GM13976 (cell line): Measurements from ENCODE around the gene PCGF6.
A peak's percentile ranks its signal among the peaks of the same experiment; 100 is the strongest.
"Not testable (repeated sequence)": the region's sequence is repeated elsewhere in the genome, so short reads cannot be mapped to it uniquely, and the experiment has no call there.

ENCODE experiments used
- DNase-seq: peaks from one replicate; pipeline ENCODE4 v3.0.0; 2012; ENCODE audit warnings: low spot score
- in situ Hi-C: fragments of 300-500 bp; cut with MboI; formaldehyde crosslinking; loops from one replicate; pipeline ENCODE4 v1.12.0; 2022; ENCODE audit warnings: low sequenced_read_pairs, mixed read lengths, inconsistent platforms; ENCODE audit not compliant: unreplicated experiment
- TF ChIP-seq, protein P1 (sequence below): IDR thresholded peaks from 2 replicates; pipeline ENCODE4 v1.5.1; 2012; ENCODE audit warnings: borderline replicate concordance, mild to moderate bottlenecking; ENCODE audit not compliant: insufficient read depth; ENCODE audit errors: extremely low read depth, missing control alignments, control extremely low read depth

Gene PCGF6

DNA sequence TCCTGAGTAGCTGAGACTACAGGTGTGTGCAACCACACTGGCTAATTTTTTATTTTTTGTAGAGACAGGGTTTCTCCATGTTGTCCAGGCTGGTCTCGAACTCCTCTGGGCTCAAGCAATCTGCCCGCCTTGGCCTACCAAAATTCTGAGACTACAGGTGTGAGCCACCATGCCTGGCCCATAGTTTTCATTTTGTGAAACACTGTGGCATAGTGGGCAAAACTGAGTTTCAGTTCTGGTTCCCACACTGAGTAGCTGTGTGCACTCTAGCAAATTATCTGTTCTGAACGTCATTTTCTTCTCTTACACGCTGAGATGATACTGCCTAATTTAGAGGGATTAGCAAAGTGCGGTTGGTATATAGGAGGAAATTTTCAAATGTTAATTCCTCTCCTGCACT is 31.8 kb upstream of the PCGF6 start:
- TF ChIP-seq, protein P1, sequence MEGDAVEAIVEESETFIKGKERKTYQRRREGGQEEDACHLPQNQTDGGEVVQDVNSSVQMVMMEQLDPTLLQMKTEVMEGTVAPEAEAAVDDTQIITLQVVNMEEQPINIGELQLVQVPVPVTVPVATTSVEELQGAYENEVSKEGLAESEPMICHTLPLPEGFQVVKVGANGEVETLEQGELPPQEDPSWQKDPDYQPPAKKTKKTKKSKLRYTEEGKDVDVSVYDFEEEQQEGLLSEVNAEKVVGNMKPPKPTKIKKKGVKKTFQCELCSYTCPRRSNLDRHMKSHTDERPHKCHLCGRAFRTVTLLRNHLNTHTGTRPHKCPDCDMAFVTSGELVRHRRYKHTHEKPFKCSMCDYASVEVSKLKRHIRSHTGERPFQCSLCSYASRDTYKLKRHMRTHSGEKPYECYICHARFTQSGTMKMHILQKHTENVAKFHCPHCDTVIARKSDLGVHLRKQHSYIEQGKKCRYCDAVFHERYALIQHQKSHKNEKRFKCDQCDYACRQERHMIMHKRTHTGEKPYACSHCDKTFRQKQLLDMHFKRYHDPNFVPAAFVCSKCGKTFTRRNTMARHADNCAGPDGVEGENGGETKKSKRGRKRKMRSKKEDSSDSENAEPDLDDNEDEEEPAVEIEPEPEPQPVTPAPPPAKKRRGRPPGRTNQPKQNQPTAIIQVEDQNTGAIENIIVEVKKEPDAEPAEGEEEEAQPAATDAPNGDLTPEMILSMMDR = no peak
- no peak for DNase-seq
- in situ Hi-C loops = no loop called here

DNA sequence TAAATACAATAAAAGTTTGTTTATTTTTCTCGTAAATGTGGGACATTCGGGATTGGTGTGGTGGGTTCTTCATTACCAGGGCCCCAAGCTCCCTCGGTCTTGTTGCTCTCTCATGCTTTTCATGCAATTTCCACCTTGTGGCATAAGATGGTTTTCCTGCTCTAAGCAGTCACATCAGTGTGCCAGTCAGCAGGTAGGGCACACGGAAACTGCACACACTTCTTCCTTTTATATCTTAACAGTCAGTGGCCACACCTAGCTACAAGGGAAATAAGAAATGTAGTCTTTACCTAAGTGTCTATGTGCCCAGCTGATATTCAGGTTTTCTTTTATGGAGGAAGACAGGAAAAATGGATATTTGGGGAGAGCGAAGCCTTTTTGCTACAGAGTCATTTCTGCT is 23.3 kb upstream of the PCGF6 start:
- no peak for DNase-seq
- TF ChIP-seq, protein P1 = no peak
- in situ Hi-C loops = no loop called here

DNA sequence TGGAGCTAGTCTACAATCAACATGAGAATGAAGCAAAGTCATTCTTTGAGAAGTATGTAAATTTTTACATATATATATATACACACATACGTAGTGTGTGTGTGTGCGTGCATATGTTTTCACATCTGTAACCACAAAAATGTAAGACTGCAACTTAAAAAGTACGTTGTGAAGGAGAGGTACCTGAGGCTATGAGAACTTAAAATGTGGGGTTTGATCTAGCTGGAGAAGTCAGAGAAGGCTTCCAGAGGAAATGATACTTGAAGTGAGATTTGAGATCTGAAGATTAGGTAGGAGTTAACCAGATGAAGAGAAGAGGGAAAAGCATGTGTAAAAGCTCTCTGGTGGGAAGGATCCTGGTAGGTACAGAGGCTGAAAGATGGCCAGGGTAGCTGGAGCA is 22.6 kb upstream of the PCGF6 start:
- TF ChIP-seq, protein P1 = no peak
- DNase-seq = peak; percentile 53
- in situ Hi-C loops = no loop called here

DNA sequence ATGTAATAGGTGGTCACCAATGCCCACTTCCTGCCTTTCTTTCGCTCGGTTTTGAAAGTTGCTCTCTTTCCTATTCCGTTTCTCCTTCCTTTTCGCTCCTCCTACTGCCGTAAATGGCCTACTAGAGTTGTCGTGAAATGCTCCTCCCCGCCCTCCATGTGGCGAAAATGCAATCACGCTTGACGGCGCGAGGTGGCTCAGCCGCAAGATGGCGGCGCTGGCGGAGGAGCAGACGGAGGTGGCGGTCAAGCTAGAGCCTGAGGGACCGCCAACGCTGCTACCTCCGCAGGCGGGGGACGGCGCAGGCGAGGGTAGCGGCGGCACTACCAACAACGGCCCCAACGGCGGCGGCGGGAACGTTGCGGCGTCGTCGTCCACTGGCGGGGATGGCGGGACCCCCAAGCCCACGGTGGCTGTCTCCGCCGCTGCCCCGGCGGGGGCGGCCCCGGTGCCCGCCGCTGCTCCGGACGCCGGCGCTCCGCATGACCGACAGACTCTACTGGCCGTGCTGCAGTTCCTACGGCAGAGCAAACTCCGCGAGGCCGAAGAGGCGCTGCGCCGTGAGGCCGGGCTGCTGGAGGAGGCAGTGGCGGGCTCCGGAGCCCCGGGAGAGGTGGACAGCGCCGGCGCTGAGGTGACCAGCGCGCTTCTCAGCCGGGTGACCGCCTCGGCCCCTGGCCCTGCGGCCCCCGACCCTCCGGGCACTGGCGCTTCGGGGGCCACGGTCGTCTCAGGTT is 17.0 kb upstream of the PCGF6 start, which contains the start of gene TAF5:
TAF5 (plus strand) TSS at position 195 of the 737 bp plus-strand sequence; CDS start at position 209, 14 bp downstream.
- DNase-seq = peak; percentile 91
- in situ Hi-C loops = no loop called here
- TF ChIP-seq, protein P1 = no peak

DNA sequence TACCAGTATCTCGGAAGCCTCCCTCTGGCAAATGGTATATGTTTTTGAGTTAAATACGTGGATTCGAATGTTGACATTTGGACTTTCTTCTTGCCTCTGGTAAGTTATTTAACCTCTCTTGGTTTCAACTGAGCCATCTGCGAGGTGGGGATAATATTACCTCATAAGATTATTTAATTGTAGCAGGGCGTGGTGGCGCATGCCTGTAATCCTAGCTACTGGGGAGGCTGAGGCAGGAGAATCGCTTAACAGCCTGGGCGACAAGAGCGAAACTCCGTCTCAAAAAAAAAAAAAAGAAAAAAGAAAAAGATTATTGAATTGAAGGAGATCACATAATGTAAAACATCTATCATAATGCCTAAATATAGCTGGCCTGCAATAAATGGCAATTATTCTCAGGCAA is 16.4 kb upstream of the PCGF6 start:
- TF ChIP-seq, protein P1 = no peak
- in situ Hi-C loops = no loop called here
- no peak for DNase-seq

DNA sequence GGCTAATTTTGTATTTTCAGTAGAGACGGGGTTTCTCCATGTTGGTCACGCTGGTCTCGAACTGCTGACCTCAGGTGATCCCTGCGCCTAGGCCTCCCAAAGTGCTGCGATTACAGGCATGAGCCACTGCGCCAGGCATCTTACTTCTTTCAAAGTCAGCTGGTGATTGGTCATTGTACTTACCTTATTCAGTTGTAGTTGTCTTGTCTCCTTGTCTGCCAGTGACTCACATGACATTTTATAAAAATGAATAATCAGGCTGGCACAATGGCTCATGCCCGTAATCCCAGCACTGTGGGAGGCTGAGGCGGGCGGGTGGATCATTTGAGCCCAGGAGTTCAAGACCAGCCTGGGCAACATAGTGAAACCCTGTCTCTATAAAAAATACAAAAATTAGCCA is 9.9 kb upstream of the PCGF6 start:
- DNase-seq, in situ Hi-C loops: not testable (repeated sequence)

DNA sequence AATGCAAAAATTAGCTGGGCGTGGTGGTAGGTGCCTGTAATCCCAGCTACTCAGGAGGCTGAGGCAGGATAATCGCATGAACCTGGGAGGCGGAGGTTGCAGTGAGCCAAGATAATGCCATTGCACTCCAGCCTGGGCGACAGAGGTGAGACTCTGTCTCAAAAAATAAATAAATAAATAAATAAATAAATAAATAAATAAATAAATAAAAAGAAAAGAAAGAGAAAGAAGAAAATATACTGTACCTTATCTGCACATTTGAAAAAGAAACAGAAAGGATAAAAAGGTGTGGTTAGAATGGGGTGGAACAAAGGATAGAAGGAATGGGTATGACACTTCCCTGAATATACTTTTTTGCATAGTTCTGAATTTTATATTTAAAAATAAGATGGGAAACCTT is 8.6 kb upstream of the PCGF6 start:
- in situ Hi-C loops, DNase-seq: not testable (repeated sequence)
